Measurements from ENCODE around the gene ARHGEF7.

DNA sequence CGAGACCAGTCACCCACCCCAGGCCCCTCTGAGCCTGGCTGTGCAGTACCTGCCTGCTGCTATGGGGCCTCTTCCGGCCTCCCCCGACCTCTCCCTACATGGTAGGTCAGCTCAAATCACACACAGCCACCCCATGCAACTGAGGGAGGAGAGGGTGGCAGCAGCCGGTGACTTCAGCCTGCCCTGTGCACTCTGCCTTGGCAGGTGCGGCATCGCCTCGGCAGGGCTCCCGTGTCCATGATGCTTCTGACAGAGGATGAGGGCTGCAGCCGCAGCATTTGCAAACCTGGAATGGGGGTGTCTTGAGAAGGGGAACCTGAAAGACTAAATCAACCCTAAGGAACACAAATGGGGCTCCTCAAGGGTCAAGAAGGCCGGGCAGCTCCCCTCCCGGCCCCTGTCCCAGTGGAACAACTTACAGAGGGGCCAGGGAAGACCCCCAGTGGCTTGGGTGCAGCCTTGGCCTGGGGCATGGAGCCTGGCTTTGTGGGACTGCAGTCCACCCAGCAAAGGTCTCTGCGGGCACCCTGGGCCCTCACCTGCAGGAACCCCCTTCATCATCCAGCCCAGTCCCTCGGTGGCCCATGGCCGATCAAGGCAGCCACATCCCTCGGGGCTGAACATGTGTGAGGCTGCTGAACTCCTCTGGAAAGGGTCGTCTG is 212.0 kb downstream of the ARHGEF7 start:
- TF ChIP-seq ZNF274 (IDR thresholded peaks at IDR 0.05; ENCODE audit: low read depth, low read length) (no peak), SUZ12 (IDR thresholded peaks at IDR 0.05; ENCODE audit: extremely low read depth, insufficient read depth, insufficient read length) (no peak), YY1 (IDR thresholded peaks at IDR 0.05; ENCODE audit: insufficient read depth, insufficient read length) (no peak)
